ENCODE results near the gene RAN.

Gene RAN

DNA sequence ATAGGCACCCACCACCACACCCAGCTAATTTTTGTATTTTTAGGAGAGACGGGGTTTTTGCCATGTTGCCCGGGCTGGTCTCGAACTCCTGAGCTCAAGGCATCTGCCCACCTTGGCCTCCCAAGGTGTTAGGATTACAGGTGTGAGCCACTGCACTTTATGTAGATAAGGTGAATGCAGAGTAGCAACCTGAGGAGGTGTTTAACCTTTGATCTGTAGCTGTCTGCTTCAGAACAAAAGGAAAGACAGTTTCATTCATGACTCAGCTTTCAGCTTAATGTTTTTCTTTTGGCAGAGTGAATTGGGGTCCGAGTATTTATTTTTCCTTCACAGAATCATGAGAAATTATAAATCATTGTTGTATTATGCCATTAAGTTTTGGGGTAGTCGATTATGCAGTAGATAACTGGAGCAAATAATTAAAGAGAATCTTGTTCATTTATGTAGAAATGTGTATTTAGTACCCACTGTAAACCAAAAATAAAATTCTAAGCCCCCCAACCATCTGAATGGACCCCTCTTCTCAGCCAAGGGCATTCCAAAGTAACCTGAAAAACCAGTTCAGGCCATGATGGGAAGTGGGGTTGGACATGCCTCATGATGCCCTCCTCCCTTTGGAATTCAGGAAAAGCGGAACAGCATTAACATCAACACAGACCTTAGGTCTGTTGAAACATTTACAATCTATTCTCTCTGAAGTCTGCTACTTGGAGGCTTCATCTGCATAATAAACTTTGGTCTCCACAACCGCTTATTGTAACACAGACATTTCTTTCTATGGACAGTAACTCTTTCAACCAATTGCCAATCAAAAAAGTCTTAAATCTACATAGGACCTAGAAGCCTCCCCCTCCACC, 22.1 kb upstream of the RAN start:
- Histone ChIP-seq H3K4me1 (ENCODE audit: control extremely low read depth in 1 of 4, control insufficient read depth in 4 of 4, insufficient read depth in 4 of 4, low read length in 3 of 4) (no peaks in the 10 kb centered on the region), H3K27ac (ENCODE audit: insufficient read depth in 1 of 2, low read depth in 1 of 2, low read length in 2 of 2, poor library complexity in 1 of 2, severe bottlenecking in 2 of 2) (no peak overlapping the region), H3K9me3 (ENCODE audit: control extremely low read depth in 1 of 5, control insufficient read depth in 4 of 5, insufficient read depth in 2 of 5, low read depth in 1 of 5, low read length in 4 of 5) (no peaks in the 10 kb centered on the region), H3K36me3 (ENCODE audit: control insufficient read depth in 4 of 4, insufficient read depth in 4 of 4, low read length in 3 of 4) (no peaks in the 10 kb centered on the region), H3K27me3 (replicated peaks in 2 of 5; ENCODE audit: control insufficient read depth in 4 of 5, insufficient read depth in 5 of 5, low read length in 4 of 5) (peaks cover 0 to 25% (median 9%) of the 10 kb centered on the region in 5 experiments), H3K4me3 (ENCODE audit: control insufficient read depth in 1 of 7, extremely low read depth in 1 of 7, insufficient read depth in 4 of 7, low read depth in 2 of 7, low read length in 6 of 7) (no peak overlapping the region)
- ChIA-PET POLR2A (no interaction called here), CTCF (no interaction called here)
- DNase-seq: no peak
- WGBS (ENCODE audit: insufficient coverage): 100% methylated on average over 2 of the region's 7 CpGs

DNA sequence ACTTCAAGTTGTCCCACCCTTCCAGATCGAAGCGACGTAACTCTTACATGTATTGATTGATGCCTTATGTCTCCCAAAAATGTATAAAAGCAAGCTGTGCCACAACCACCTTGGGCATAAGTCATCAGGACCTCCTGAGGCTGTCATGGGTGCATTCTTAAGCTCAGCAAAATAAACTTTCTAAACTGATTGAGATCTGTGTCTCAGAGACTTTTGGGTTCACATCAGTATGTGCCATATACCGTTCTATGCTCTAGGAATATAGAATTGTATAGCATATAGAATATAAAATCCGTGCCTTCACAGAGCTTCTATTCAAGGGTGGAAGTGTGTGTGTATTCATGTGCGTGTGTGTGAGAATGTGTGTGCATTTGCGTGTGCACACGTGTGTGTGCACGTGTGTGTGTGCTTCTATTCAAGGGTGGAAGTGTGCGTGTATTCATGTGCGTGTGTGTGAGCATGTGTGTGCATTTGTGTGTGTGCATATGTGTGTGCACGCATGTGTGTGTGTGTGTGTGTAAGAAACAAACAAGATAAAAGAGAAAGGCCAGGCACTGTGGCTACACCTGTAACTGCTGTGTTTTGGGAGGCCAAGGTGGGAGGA, 21.3 kb upstream of the RAN start:
- no peaks in the 10 kb centered on the region for H3K9me3 ChIP-seq (ENCODE audit: control extremely low read depth in 1 of 5, control insufficient read depth in 4 of 5, insufficient read depth in 2 of 5, low read depth in 1 of 5, low read length in 4 of 5)
- H3K27ac ChIP-seq (ENCODE audit: insufficient read depth in 1 of 2, low read depth in 1 of 2, low read length in 2 of 2, poor library complexity in 1 of 2, severe bottlenecking in 2 of 2): no peak overlapping the region
- 93% methylated on average over 6 of the region's 12 CpGs for WGBS (ENCODE audit: insufficient coverage)
- H3K36me3 ChIP-seq (ENCODE audit: control insufficient read depth in 4 of 4, insufficient read depth in 4 of 4, low read length in 3 of 4): no peaks in the 10 kb centered on the region
- DNase-seq: no peak
- H3K4me1 ChIP-seq (ENCODE audit: control extremely low read depth in 1 of 4, control insufficient read depth in 4 of 4, insufficient read depth in 4 of 4, low read length in 3 of 4): no peaks in the 10 kb centered on the region
- POLR2A ChIA-PET: no interaction called here
- H3K4me3 ChIP-seq (ENCODE audit: control insufficient read depth in 1 of 7, extremely low read depth in 1 of 7, insufficient read depth in 4 of 7, low read depth in 2 of 7, low read length in 6 of 7): no peak overlapping the region
- peaks cover 0 to 26% (median 9%) of the 10 kb centered on the region in 5 experiments for H3K27me3 ChIP-seq (replicated peaks in 2 of 5; ENCODE audit: control insufficient read depth in 4 of 5, insufficient read depth in 5 of 5, low read length in 4 of 5)
- CTCF ChIA-PET: no interaction called here

- POLR2A ChIA-PET: no interaction called here
- no peak for DNase-seq
- H3K36me3 ChIP-seq (ENCODE audit: control insufficient read depth in 4 of 4, insufficient read depth in 4 of 4, low read length in 3 of 4): no peaks in the 10 kb centered on the region
- H3K4me1 ChIP-seq (ENCODE audit: control extremely low read depth in 1 of 4, control insufficient read depth in 4 of 4, insufficient read depth in 4 of 4, low read length in 3 of 4): no peaks in the 10 kb centered on the region
- H3K4me3 ChIP-seq (ENCODE audit: control insufficient read depth in 1 of 7, extremely low read depth in 1 of 7, insufficient read depth in 4 of 7, low read depth in 2 of 7, low read length in 6 of 7): no peak overlapping the region
- H3K27ac ChIP-seq (ENCODE audit: insufficient read depth in 1 of 2, low read depth in 1 of 2, low read length in 2 of 2, poor library complexity in 1 of 2, severe bottlenecking in 2 of 2): no peak overlapping the region
- H3K9me3 ChIP-seq (ENCODE audit: control extremely low read depth in 1 of 5, control insufficient read depth in 4 of 5, insufficient read depth in 2 of 5, low read depth in 1 of 5, low read length in 4 of 5): peaks cover 0 to 12% (median 6%) of the 10 kb centered on the region in 5 experiments
- CTCF ChIA-PET: no interaction called here
- 100% methylated on average over 2 of the region's 4 CpGs for WGBS (ENCODE audit: insufficient coverage)
- H3K27me3 ChIP-seq (replicated peaks in 2 of 5; ENCODE audit: control insufficient read depth in 4 of 5, insufficient read depth in 5 of 5, low read length in 4 of 5): peaks cover 2 to 33% (median 7%) of the 10 kb centered on the region in 5 experiments
Measured at GRCh38 chr12:130856088-130856487, 15.8 kb upstream of the RAN start.

GRCh38 chr12:130858084-130858483, 13.8 kb upstream of the RAN start:
- no peak overlapping the region for H3K27ac ChIP-seq (ENCODE audit: insufficient read depth in 1 of 2, low read depth in 1 of 2, low read length in 2 of 2, poor library complexity in 1 of 2, severe bottlenecking in 2 of 2)
- no peaks in the 10 kb centered on the region for H3K4me1 ChIP-seq (ENCODE audit: control extremely low read depth in 1 of 4, control insufficient read depth in 4 of 4, insufficient read depth in 4 of 4, low read length in 3 of 4)
- WGBS (ENCODE audit: insufficient coverage): no CpG with 5 or more reads among the region's 4 CpGs
- H3K27me3 ChIP-seq (replicated peaks in 2 of 5; ENCODE audit: control insufficient read depth in 4 of 5, insufficient read depth in 5 of 5, low read length in 4 of 5): peaks cover 2 to 25% (median 7%) of the 10 kb centered on the region in 5 experiments
- peaks cover 0 to 12% (median 6%) of the 10 kb centered on the region in 5 experiments for H3K9me3 ChIP-seq (ENCODE audit: control extremely low read depth in 1 of 5, control insufficient read depth in 4 of 5, insufficient read depth in 2 of 5, low read depth in 1 of 5, low read length in 4 of 5)
- POLR2A ChIA-PET: no interaction called here
- CTCF ChIA-PET: interaction anchor here (1.1 kb wide), 1 partner anchor 12 kb away, joined by 3 read pairs; no protein-coding TSS in a partner anchor
- H3K4me3 ChIP-seq (ENCODE audit: control insufficient read depth in 1 of 7, extremely low read depth in 1 of 7, insufficient read depth in 4 of 7, low read depth in 2 of 7, low read length in 6 of 7): no peak overlapping the region
- H3K36me3 ChIP-seq (ENCODE audit: control insufficient read depth in 4 of 4, insufficient read depth in 4 of 4, low read length in 3 of 4): no peaks in the 10 kb centered on the region
- no peak for DNase-seq

DNA sequence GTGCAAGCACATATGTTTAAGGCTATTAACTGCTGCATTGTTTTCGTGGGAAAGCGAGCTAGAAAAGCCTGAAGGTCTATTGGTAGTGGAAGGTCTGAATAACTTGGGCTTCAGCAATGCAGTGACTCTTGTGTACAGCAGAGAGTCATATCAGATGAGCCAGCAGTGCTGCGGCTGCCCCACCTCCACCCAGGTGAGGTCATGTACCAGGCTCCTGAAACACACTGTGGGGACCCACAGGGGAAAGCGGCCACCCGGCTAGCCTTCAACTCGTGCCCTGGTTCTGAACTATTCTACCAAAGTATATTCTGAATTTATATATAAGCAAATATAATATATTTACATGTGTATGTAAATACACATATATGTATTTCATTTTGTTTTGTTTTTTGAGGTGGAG, 12.7 kb upstream of the RAN start:
- H3K4me1 ChIP-seq (ENCODE audit: control extremely low read depth in 1 of 4, control insufficient read depth in 4 of 4, insufficient read depth in 4 of 4, low read length in 3 of 4): no peaks in the 10 kb centered on the region
- ChIA-PET POLR2A (no interaction called here), CTCF (no interaction called here)
- H3K27me3 ChIP-seq (replicated peaks in 2 of 5; ENCODE audit: control insufficient read depth in 4 of 5, insufficient read depth in 5 of 5, low read length in 4 of 5): peaks cover 0 to 15% (median 2%) of the 10 kb centered on the region in 5 experiments
- H3K27ac ChIP-seq (ENCODE audit: insufficient read depth in 1 of 2, low read depth in 1 of 2, low read length in 2 of 2, poor library complexity in 1 of 2, severe bottlenecking in 2 of 2): no peak overlapping the region
- 100% methylated on average over 1 of the region's 6 CpGs for WGBS (ENCODE audit: insufficient coverage)
- peaks cover 0 to 12% (median 6%) of the 10 kb centered on the region in 5 experiments for H3K9me3 ChIP-seq (ENCODE audit: control extremely low read depth in 1 of 5, control insufficient read depth in 4 of 5, insufficient read depth in 2 of 5, low read depth in 1 of 5, low read length in 4 of 5)
- no peak for DNase-seq
- H3K36me3 ChIP-seq (ENCODE audit: control insufficient read depth in 4 of 4, insufficient read depth in 4 of 4, low read length in 3 of 4): no peaks in the 10 kb centered on the region
- no peak overlapping the region for H3K4me3 ChIP-seq (ENCODE audit: control insufficient read depth in 1 of 7, extremely low read depth in 1 of 7, insufficient read depth in 4 of 7, low read depth in 2 of 7, low read length in 6 of 7)

- Histone ChIP-seq H3K27ac (ENCODE audit: insufficient read depth in 1 of 2, low read depth in 1 of 2, low read length in 2 of 2, poor library complexity in 1 of 2, severe bottlenecking in 2 of 2) (no peak overlapping the region), H3K4me3 (ENCODE audit: control insufficient read depth in 1 of 7, extremely low read depth in 1 of 7, insufficient read depth in 4 of 7, low read depth in 2 of 7, low read length in 6 of 7) (no peak overlapping the region), H3K36me3 (ENCODE audit: control insufficient read depth in 4 of 4, insufficient read depth in 4 of 4, low read length in 3 of 4) (no peaks in the 10 kb centered on the region), H3K4me1 (ENCODE audit: control extremely low read depth in 1 of 4, control insufficient read depth in 4 of 4, insufficient read depth in 4 of 4, low read length in 3 of 4) (no peaks in the 10 kb centered on the region), H3K27me3 (replicated peaks in 2 of 5; ENCODE audit: control insufficient read depth in 4 of 5, insufficient read depth in 5 of 5, low read length in 4 of 5) (peaks cover 0 to 7% (median 2%) of the 10 kb centered on the region in 5 experiments), H3K9me3 (ENCODE audit: control extremely low read depth in 1 of 5, control insufficient read depth in 4 of 5, insufficient read depth in 2 of 5, low read depth in 1 of 5, low read length in 4 of 5) (peaks cover 0 to 12% (median 6%) of the 10 kb centered on the region in 5 experiments)
- WGBS (ENCODE audit: insufficient coverage): 92% methylated on average over 6 of the region's 9 CpGs
- POLR2A ChIA-PET: no interaction called here
- CTCF ChIA-PET: no interaction called here
- DNase-seq: no peak
Measured at GRCh38 chr12:130860311-130860710, 11.6 kb upstream of the RAN start.

- Histone ChIP-seq H3K4me3 (ENCODE audit: control insufficient read depth in 1 of 7, extremely low read depth in 1 of 7, insufficient read depth in 4 of 7, low read depth in 2 of 7, low read length in 6 of 7) (no peak overlapping the region), H3K36me3 (ENCODE audit: control insufficient read depth in 4 of 4, insufficient read depth in 4 of 4, low read length in 3 of 4) (no peaks in the 10 kb centered on the region), H3K27me3 (replicated peaks in 2 of 5; ENCODE audit: control insufficient read depth in 4 of 5, insufficient read depth in 5 of 5, low read length in 4 of 5) (peaks cover 0 to under 1% (median 0%) of the 10 kb centered on the region in 5 experiments), H3K9me3 (ENCODE audit: control extremely low read depth in 1 of 5, control insufficient read depth in 4 of 5, insufficient read depth in 2 of 5, low read depth in 1 of 5, low read length in 4 of 5) (peaks cover 0 to 8% (median 2%) of the 10 kb centered on the region in 5 experiments), H3K27ac (ENCODE audit: insufficient read depth in 1 of 2, low read depth in 1 of 2, low read length in 2 of 2, poor library complexity in 1 of 2, severe bottlenecking in 2 of 2) (no peak overlapping the region), H3K4me1 (ENCODE audit: control extremely low read depth in 1 of 4, control insufficient read depth in 4 of 4, insufficient read depth in 4 of 4, low read length in 3 of 4) (no peaks in the 10 kb centered on the region)
- ChIA-PET CTCF (interaction anchor here (0.9 kb wide), 1 partner anchor 54 kb away, joined by 3 read pairs; no protein-coding TSS in a partner anchor), POLR2A (no interaction called here)
- DNase-seq: no peak
- WGBS (ENCODE audit: insufficient coverage): 94% methylated on average over 3 of the region's 4 CpGs
Measured at GRCh38 chr12:130862161-130862560, 9.7 kb upstream of the RAN start.

Measured in common myeloid progenitor, CD34-positive (primary cell).